T-helper 1 cell treated with Interleukin-12 subunit alpha and Interleukin-12 subunit beta and Interleukin-4 antibody, amounts not matched to agents 30 μg/mL and 1 μg/mL, for 36 hours (primary cell): ENCODE data around the gene SLC6A9.

Source experiments
- H3K27ac Mint-ChIP-seq: one replicate; pipeline ENCODE4 v1.8.0; 2021; ENCODE audit warnings: mild to moderate bottlenecking, mixed read lengths
- H3K27me3 Mint-ChIP-seq: one replicate; pipeline ENCODE4 v1.8.0; 2021; ENCODE audit warnings: low read depth, mixed read lengths
- H3K36me3 Mint-ChIP-seq: one replicate; pipeline ENCODE4 v1.8.0; 2021; ENCODE audit warnings: low read depth, mixed read lengths
- H3K4me1 Mint-ChIP-seq: one replicate; pipeline ENCODE4 v1.8.0; 2021; ENCODE audit warnings: low read depth, mixed read lengths
- H3K4me3 Mint-ChIP-seq: one replicate; pipeline ENCODE4 v1.8.0; 2021; ENCODE audit warnings: mild to moderate bottlenecking, moderate library complexity, mixed read lengths
- H3K9me3 Mint-ChIP-seq: one replicate; pipeline ENCODE4 v1.8.0; 2021; ENCODE audit warnings: mixed read lengths

The SLC6A9 gene

DNA sequence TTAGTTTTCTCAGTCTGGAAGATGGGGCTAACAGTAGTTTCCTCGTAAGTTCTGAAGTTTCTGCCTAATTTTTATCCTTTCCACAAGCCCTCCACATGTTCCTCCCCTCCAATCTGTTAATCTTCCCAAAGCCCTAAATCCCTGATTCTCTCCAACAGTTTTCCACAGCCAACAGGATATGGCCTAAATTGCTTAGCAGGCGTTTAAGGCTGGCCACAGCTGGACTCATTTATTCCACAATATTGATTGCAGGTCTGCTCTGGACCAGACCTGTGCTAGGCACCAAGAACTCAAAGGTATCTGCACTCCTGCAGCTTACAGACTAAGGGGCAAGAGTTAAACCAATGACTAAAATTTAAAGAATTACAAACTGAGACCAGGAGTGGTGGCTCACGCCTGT, 3.9 kb downstream of the SLC6A9 start:
- H3K4me1 Mint-ChIP-seq = peaks cover 25% of the 10 kb centered on the region
- H3K4me3 Mint-ChIP-seq = no peak overlapping the region
- H3K27me3 Mint-ChIP-seq = no peaks in the 10 kb centered on the region
- no peaks in the 10 kb centered on the region for H3K9me3 Mint-ChIP-seq
- no peak overlapping the region for H3K27ac Mint-ChIP-seq
- H3K36me3 Mint-ChIP-seq = no peaks in the 10 kb centered on the region

DNA sequence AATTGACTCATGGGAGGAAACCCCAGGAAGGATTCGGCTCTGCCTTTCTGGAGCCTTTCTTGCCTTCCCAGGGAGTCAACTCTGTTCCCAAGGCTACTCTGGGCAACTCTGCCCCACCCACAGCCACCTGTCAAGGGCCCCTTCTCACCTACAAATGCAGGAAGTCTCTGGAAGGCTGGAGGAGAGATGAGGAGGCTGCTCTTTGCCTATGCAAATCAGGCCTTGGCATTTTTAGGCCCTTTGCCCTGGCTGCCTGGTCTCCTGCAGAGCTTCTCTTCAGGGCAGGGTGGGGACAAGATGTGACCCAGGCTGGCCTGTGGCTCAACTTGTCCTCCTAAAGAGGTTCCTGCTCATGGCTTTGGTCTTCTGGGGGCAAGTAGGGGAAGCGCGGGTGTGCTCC, 5.4 kb downstream of the SLC6A9 start:
- H3K27me3 Mint-ChIP-seq = no peaks in the 10 kb centered on the region
- H3K9me3 Mint-ChIP-seq = no peaks in the 10 kb centered on the region
- peaks cover 15% of the 10 kb centered on the region for H3K4me1 Mint-ChIP-seq
- no peak overlapping the region for H3K4me3 Mint-ChIP-seq
- no peaks in the 10 kb centered on the region for H3K36me3 Mint-ChIP-seq
- no peak overlapping the region for H3K27ac Mint-ChIP-seq

DNA sequence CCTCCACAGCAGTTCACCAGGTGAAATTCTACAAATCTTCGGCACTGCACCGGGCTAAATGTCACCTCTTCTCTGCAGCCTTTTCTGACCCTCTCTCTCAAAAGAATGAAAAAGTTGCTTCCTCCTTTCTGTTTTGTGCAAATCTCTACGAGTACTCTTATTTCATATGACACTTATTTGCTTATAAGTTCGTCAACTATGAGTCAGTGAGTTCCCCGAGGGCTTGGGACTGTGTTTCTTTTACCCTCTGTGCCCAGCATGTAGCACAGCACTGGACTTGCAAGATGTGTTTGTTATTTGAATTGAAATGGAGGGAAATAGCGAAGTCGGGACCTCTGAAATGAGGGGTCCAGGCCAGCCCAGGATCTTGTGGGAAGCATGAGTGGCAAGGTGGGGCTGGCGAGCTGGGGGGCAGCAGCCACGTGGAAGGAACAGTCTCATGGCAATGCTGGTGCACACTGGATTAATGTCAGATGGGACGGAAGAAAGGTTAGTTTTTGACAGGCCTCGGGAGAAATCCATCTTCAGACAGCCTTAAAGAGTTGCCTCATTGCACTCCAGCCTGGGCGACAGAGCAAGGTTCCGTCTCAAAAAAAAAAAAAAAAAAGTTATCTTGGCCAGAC, 6.2 kb downstream of the SLC6A9 start:
- Mint-ChIP-seq H3K27ac (no peak overlapping the region), H3K4me3 (no peak overlapping the region)

DNA sequence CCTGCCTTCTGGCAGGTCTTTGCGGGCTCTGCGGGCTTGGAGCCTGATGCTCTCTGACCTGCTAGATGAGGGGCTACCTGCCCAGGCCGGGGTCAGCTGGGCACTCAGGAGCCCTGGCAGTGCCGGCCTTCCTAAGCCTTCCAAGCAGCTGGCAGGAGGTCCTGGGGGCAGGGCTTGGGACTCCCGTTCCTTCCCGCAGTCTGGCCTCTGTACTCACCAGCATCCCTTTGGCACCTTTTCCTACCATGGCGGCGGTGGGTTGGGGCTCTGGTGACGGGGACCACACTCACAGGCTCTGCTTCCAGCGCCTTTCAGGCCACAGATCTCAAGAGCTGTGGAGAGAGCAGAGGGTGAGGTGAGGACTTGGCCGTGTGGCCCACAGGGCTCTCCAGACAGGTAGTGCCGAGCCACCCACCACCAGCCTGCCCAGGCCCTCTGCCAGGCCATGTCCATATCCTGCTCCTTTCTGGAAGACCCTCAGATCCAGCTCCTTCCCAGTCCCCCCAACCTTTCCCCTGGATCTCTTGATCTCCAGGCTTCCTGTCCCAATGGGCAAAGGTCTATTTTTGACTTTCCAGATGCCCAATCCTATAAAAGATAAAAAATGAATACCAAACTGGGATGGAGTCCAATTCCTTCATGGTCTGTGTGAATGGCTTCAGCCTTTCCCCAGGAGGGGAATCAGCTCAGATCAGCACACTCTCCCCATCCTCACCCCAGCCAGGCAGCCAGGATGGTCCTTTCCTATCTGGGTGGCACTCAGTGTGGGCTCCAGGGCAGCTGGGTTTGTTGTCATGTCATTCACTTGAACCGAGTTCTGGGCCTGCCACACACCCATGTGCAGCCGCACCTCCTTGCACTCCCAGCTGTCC, 7.0 kb downstream of the SLC6A9 start:
- H3K36me3 Mint-ChIP-seq = no peaks in the 10 kb centered on the region
- H3K27me3 Mint-ChIP-seq = no peaks in the 10 kb centered on the region
- H3K27ac Mint-ChIP-seq = no peak overlapping the region
- peaks cover 10% of the 10 kb centered on the region for H3K4me1 Mint-ChIP-seq
- H3K9me3 Mint-ChIP-seq = no peaks in the 10 kb centered on the region
- H3K4me3 Mint-ChIP-seq = no peak overlapping the region

More for the DNA sequence above, 6.2 kb downstream of the SLC6A9 start:
- H3K27me3 Mint-ChIP-seq = no peaks in the 10 kb centered on the region
- H3K36me3 Mint-ChIP-seq = no peaks in the 10 kb centered on the region
- H3K9me3 Mint-ChIP-seq = no peaks in the 10 kb centered on the region
- H3K4me1 Mint-ChIP-seq = peaks cover 15% of the 10 kb centered on the region

DNA sequence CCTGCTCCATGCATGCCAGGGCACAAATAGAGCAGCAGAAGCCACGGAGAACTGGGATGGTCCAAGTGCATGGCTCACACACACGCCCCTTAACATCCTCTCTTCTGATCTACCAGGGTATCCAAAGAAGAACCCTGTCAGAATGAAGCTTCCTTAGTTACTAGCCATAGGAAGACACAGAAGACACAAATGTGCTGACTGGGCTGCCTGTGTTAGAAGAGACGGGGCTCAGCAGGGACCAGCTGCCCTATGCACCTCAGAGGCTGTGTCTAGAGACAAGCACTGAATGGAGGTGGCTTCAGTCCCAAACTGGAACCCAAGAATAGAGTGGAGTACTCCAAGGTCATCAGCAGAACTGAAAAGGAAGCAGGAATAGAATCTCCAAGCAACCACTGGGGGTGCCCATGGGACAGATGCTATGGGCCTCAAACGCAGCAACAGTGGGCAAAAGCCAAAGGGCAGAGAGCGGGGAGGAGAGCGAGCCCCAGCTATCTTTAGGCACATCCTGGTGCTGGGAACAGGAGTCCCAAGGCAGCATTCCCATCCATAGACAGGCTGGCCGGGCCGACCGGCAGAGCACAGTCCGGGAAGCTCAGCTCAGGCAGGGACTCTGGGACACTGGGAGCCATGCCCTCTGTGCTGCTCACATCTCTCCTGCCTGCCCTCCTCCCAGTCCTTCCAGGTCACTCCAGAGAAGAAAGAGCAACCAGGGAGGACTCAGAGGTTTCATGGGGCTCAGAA, 9.5 kb downstream of the SLC6A9 start:
- no peaks in the 10 kb centered on the region for H3K36me3 Mint-ChIP-seq
- H3K27ac Mint-ChIP-seq = no peak overlapping the region
- H3K9me3 Mint-ChIP-seq = no peaks in the 10 kb centered on the region
- no peak overlapping the region for H3K4me3 Mint-ChIP-seq
- H3K4me1 Mint-ChIP-seq = no peaks in the 10 kb centered on the region
- H3K27me3 Mint-ChIP-seq = no peaks in the 10 kb centered on the region

DNA sequence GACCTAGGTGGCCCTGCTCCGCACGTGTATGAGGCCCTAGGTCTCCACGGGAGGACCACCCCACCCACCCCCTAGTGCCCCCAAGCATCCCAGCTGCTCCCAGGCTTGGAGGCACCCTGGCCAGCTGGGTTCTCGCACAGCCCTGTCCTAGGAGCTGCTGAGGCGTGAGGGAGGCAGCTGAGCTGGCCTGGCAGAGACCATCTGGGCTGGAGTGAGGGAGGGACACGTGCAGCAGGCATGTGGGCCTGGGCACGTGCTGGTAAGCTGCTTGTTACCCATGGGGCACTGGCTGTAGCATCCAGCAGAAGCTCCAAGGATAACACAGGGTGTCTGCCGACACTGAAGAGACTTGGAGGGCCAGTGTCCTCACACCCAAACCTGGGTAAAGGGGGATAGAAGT, 10.1 kb downstream of the SLC6A9 start:
- Mint-ChIP-seq H3K9me3 (no peaks in the 10 kb centered on the region), H3K27me3 (no peaks in the 10 kb centered on the region), H3K4me3 (no peak overlapping the region), H3K27ac (no peak overlapping the region), H3K36me3 (no peaks in the 10 kb centered on the region), H3K4me1 (no peaks in the 10 kb centered on the region)

DNA sequence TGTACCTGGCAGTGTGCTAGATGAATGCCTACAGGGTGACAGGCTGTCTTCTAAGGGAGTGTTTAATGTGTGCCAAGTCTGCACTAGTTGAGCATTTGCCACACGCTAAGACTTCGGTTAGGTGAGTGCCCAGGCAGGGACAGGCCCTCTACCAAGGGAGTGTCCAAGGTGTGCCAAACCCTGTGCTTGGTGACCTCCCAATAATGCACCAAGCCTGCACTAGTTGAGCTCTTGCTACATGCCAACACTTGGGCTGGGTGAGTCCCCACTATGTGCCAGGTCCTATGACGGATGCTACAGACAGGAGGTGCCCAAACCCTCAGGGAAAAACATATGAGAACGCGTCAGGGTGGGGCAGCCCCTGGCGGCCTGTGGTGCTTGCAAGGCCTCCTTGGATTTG, 10.8 kb downstream of the SLC6A9 start:
- H3K4me1 Mint-ChIP-seq = no peaks in the 10 kb centered on the region
- H3K36me3 Mint-ChIP-seq = no peaks in the 10 kb centered on the region
- H3K4me3 Mint-ChIP-seq = no peak overlapping the region
- H3K27ac Mint-ChIP-seq = no peak overlapping the region
- H3K9me3 Mint-ChIP-seq = no peaks in the 10 kb centered on the region
- no peaks in the 10 kb centered on the region for H3K27me3 Mint-ChIP-seq

DNA sequence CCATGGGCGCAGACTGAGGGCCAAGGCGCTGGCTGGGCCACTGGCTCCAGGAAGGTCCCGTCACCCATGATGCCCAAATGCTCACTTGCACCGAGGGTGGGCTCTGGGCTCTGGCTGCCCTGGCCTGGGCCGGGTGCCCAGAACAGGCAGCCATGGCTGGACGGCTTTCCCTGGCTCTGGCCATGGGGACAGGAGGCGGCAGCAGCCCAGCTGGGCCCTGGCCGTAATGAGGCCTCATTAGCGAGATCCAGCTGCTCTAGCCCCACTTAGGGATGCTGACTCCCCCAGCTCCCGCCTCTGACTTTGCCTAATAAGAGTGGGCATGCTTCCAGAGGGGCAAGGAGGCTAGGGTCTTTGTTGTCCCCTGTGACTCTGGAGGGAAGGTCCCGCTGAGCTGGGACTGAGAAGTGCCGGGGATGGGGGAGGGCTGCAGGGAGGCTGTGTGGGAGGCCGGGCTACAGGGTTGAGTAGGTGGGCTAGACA, 11.8 kb downstream of the SLC6A9 start:
- Mint-ChIP-seq H3K27ac (no peak overlapping the region), H3K27me3 (no peaks in the 10 kb centered on the region), H3K4me3 (no peak overlapping the region), H3K9me3 (no peaks in the 10 kb centered on the region), H3K4me1 (no peaks in the 10 kb centered on the region), H3K36me3 (no peaks in the 10 kb centered on the region)

DNA sequence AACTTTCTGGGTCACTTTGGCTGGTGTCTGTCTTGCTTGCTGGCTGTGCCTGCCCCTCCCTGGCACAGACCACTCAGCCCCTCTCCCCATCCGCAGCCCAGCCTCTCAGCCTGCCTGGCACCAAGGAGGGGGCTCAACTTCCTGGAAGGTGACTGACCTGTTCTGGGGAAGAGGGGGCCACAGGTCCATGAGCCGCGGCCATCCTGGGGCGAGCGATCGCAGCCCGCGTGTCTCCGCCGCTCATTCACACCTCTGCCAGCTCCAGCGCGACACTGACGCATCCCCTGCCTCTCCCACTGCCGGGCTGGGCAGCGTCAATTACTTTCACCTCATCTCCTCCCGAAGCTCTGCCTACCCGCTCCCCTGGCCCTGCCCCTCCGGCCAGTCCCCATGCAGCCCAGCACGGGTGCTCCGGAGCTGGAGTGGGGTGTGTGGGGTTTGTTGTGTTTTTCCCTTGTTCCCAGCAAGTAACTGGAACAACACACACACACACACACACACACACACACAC, 14.3 kb downstream of the SLC6A9 start:
- no peak overlapping the region for H3K27ac Mint-ChIP-seq
- no peaks in the 10 kb centered on the region for H3K36me3 Mint-ChIP-seq
- no peak overlapping the region for H3K4me3 Mint-ChIP-seq
- no peaks in the 10 kb centered on the region for H3K27me3 Mint-ChIP-seq
- H3K4me1 Mint-ChIP-seq = no peaks in the 10 kb centered on the region
- H3K9me3 Mint-ChIP-seq = no peaks in the 10 kb centered on the region

DNA sequence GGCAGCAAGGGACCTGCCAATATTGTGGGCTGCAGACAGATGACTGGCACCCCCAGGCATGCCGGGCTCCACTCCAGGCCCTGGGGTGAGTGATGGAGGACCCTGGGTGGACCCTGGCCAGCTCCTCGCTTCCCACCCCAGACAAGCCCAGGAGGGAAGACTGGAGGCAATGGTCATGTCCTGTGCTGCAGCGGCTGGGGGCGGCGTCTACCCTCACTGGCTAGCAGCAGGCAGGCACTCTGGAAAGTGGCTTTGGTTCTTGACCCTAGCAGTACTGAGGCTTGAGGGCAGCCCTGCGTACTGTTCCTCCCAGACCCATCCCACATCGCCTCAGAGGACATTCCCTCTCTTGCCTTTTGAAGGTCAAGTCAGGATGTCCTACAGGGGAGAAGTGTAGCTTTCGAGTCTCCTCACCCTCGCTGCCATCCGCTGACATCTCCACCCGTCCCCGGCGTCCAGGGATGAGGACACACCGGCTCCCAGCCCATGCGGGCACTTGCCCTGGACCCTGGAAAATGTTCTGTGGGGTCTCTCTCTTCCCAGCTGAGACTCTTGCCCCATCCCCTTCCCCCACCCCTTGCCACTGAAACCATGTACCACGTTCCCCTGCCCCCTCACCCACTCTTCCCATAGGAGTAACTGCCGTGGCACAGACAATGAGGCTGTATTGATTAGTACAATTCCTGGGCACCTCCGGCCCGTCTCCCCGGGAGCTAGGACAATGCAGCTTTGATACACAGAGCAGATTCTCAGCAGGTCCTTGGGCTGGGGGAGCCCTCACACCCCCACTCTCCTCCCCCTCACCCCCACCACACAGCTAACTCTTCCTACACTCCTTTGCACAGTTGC, 15.0 kb downstream of the SLC6A9 start:
- no peaks in the 10 kb centered on the region for H3K9me3 Mint-ChIP-seq
- H3K36me3 Mint-ChIP-seq = no peaks in the 10 kb centered on the region
- no peaks in the 10 kb centered on the region for H3K4me1 Mint-ChIP-seq
- H3K27ac Mint-ChIP-seq = no peak overlapping the region
- H3K4me3 Mint-ChIP-seq = no peak overlapping the region
- no peaks in the 10 kb centered on the region for H3K27me3 Mint-ChIP-seq

DNA sequence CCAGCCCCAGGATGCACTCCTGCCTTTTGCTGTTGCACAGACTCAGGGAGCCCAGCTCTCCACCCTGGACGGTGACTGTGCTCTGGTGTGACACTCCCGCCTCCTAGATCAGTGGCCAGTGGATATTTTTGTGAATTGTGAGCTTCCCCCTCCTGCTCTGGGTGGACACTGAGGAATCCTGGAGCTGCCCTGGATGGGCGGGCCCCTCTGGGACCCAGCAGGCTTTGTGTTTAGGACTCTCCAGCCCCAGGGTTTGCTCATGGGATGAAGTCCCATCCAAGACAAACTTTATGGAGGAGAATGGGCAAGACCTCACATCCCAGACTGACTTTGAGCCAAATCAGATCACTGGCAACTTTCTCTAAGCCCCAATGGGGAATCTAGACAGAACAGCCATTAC, 16.1 kb downstream of the SLC6A9 start:
- H3K4me3 Mint-ChIP-seq = no peak overlapping the region
- no peaks in the 10 kb centered on the region for H3K36me3 Mint-ChIP-seq
- H3K27ac Mint-ChIP-seq = no peak overlapping the region

DNA sequence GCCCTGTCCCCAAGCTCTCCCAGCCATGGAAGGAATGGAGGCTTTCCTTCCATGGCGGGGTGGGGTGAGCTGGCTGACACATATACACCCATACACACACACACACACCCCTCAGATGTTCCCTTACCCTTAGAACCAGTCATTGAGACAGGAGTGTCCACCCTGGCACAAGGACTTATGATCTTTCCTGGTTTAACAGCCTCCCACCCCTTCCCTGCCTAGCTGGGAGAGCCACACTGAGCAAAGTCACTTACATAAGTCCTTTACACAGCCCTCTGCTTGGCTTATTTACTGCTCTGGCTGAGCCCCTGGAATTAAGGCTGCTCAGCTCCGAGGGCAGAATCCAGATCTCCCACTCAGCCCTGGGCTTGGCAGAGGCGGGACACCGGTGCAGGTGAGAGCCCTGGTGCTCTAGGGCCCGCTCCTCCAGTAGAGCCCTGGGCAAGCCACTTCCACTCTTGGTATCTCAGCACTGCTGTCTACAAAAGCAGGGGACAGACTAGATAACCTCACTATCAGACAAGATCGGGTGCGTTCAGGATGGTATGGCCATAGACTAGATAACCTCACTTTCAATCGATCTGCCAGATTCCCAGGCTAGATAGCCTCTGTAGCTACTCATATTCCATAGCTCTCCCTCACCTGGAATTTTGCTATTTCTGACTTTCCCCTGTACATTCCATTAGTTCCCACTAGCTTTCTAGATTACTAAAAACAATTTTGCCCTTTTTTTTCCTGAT, 16.7 kb downstream of the SLC6A9 start:
- Mint-ChIP-seq H3K4me1 (no peaks in the 10 kb centered on the region), H3K27me3 (no peaks in the 10 kb centered on the region), H3K9me3 (no peaks in the 10 kb centered on the region), H3K27ac (no peak overlapping the region), H3K4me3 (no peak overlapping the region), H3K36me3 (no peaks in the 10 kb centered on the region)

More for the DNA sequence above, 16.1 kb downstream of the SLC6A9 start:
- Mint-ChIP-seq H3K9me3 (no peaks in the 10 kb centered on the region), H3K4me1 (no peaks in the 10 kb centered on the region), H3K27me3 (no peaks in the 10 kb centered on the region)

DNA sequence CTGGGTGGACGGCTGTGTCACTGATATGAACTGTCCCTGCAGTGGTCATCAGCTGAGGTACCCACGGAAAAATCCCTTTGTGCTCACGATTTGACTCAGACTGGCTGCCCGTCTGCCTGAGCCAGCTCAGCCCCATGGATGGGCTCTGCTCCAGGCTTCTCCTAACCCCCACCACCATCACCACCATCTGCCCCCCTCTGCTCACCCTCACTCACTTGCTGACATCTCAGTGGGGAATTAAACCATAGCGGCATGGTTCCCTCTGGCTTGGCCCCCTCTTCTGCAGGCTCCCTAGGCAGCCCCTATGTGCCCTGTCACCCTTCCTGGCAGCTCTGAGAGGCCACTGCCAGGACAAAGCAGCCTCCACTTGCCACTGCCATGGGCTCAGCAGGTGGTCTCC, 17.3 kb downstream of the SLC6A9 start:
- no peak overlapping the region for H3K27ac Mint-ChIP-seq
- no peaks in the 10 kb centered on the region for H3K9me3 Mint-ChIP-seq

More for the DNA sequence above, 17.3 kb downstream of the SLC6A9 start:
- Mint-ChIP-seq H3K4me1 (no peaks in the 10 kb centered on the region), H3K27me3 (no peaks in the 10 kb centered on the region), H3K36me3 (no peaks in the 10 kb centered on the region), H3K4me3 (no peak overlapping the region)
